ENCODE results near the gene RAPGEF1.

The RAPGEF1 gene

DNA sequence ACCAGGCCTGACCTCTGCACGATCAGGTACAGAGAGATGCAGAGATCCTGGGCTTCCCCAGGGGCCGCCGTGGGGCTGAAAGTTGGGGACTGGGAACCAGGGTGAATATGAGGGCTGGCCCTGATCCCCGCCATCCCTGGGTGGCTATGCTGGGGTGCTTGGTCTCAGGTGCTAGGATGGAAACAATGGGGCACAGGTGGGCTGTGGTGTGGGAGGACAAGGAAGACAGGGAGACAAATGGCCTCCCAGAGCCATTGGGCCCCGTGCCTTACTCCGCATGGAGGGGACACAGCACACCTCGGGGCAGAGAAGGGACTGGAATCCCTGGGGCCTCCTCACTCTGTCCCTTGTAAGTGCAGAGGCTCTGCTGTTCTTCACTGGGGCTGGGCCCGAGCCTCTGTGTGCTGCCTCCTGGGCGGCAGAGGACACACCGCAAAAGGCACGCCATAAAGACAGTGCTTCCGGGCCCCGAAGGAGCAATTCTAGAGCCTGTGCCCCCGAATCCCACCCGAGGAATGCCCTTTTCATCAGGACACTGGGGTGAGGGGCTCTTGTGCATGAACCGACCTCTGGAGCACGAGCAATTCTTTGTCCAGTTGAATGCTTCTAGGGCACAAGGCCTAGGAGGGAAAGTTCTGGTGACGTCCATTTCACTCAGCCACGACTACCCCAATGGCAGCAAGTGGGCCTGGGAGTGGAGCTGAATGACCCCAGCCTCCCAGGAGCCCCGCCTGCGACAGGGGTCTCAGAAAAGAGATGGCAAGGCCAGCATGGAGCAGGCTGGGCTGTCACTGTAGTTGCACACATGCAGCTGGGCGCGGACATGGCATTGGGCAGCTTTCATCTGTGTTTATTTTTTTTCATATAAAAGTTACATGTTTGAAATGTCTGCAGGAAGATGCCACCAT, 163.7 kb downstream of the RAPGEF1 start:
- Histone ChIP-seq H3K27me3 (ENCODE audit: insufficient read depth, poor library complexity, severe bottlenecking) (no peaks in the 10 kb centered on the region), H3K4me3 (replicated peaks; ENCODE audit: insufficient read depth, low read length) (no peak overlapping the region), H3K27ac (replicated peaks) (no peak overlapping the region)
- TF ChIP-seq SPI1 (IDR thresholded peaks at IDR 0.05; ENCODE audit: borderline replicate concordance, low read depth) (no peak), POLR2AphosphoS5 (IDR thresholded peaks at IDR 0.05; ENCODE audit: low read depth) (no peak), GABPA (IDR thresholded peaks at IDR 0.05; ENCODE audit: low read depth) (no peak)
- TF ChIP-seq, protein P1, sequence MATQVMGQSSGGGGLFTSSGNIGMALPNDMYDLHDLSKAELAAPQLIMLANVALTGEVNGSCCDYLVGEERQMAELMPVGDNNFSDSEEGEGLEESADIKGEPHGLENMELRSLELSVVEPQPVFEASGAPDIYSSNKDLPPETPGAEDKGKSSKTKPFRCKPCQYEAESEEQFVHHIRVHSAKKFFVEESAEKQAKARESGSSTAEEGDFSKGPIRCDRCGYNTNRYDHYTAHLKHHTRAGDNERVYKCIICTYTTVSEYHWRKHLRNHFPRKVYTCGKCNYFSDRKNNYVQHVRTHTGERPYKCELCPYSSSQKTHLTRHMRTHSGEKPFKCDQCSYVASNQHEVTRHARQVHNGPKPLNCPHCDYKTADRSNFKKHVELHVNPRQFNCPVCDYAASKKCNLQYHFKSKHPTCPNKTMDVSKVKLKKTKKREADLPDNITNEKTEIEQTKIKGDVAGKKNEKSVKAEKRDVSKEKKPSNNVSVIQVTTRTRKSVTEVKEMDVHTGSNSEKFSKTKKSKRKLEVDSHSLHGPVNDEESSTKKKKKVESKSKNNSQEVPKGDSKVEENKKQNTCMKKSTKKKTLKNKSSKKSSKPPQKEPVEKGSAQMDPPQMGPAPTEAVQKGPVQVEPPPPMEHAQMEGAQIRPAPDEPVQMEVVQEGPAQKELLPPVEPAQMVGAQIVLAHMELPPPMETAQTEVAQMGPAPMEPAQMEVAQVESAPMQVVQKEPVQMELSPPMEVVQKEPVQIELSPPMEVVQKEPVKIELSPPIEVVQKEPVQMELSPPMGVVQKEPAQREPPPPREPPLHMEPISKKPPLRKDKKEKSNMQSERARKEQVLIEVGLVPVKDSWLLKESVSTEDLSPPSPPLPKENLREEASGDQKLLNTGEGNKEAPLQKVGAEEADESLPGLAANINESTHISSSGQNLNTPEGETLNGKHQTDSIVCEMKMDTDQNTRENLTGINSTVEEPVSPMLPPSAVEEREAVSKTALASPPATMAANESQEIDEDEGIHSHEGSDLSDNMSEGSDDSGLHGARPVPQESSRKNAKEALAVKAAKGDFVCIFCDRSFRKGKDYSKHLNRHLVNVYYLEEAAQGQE (IDR thresholded peaks at IDR 0.05; ENCODE audit: insufficient replicate concordance, low read depth), result no peak
- TF ChIP-seq, protein P2, sequence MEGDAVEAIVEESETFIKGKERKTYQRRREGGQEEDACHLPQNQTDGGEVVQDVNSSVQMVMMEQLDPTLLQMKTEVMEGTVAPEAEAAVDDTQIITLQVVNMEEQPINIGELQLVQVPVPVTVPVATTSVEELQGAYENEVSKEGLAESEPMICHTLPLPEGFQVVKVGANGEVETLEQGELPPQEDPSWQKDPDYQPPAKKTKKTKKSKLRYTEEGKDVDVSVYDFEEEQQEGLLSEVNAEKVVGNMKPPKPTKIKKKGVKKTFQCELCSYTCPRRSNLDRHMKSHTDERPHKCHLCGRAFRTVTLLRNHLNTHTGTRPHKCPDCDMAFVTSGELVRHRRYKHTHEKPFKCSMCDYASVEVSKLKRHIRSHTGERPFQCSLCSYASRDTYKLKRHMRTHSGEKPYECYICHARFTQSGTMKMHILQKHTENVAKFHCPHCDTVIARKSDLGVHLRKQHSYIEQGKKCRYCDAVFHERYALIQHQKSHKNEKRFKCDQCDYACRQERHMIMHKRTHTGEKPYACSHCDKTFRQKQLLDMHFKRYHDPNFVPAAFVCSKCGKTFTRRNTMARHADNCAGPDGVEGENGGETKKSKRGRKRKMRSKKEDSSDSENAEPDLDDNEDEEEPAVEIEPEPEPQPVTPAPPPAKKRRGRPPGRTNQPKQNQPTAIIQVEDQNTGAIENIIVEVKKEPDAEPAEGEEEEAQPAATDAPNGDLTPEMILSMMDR (IDR thresholded peaks at IDR 0.05; ENCODE audit: insufficient read depth, low read length), result no peak
- no peak for DNase-seq (ENCODE audit: low read depth in 1 of 2, low spot score in 1 of 2)

GRCh38 chr9:131574730-131575640, 164.9 kb downstream of the RAPGEF1 start:
- TF ChIP-seq POLR2AphosphoS5 (IDR thresholded peaks at IDR 0.05; ENCODE audit: low read depth), result peak; percentile 10; the same call in 1 of the 2 replicates
- TF ChIP-seq, protein P1 (IDR thresholded peaks at IDR 0.05; ENCODE audit: insufficient replicate concordance, low read depth), result no peak
- DNase-seq (ENCODE audit: low read depth in 1 of 2, low spot score in 1 of 2), result no peak
- Histone ChIP-seq H3K27ac (replicated peaks) (no peak overlapping the region), H3K27me3 (ENCODE audit: insufficient read depth, poor library complexity, severe bottlenecking) (no peaks in the 10 kb centered on the region), H3K4me3 (replicated peaks; ENCODE audit: insufficient read depth, low read length) (no peak overlapping the region)

DNA sequence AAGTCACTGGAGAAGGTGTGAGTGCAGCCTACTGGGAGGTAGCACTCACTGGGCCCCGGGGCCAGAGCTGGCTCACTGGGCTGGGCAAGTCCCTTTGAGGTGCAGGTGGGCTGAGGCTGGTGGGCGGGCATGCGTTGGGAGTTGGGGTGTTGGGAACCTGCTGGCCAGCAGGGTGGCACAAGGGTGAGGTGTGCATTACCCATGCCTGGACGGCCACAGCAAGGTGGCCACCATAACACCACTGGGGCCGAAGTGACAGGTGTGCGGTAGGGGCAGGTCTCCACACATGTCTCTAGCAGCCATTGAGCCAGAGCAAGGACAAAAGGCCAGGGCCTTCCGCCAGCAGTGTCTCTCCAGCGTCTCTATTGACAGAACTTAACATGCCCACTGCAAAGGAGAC, 172.0 kb downstream of the RAPGEF1 start:
- DNase-seq (ENCODE audit: low read depth in 1 of 2, low spot score in 1 of 2), result no peak
- TF ChIP-seq, protein P2 (IDR thresholded peaks at IDR 0.05; ENCODE audit: insufficient read depth, low read length), result no peak
- TF ChIP-seq SPI1 (IDR thresholded peaks at IDR 0.05; ENCODE audit: borderline replicate concordance, low read depth) (no peak), GABPA (IDR thresholded peaks at IDR 0.05; ENCODE audit: low read depth) (no peak), POLR2AphosphoS5 (IDR thresholded peaks at IDR 0.05; ENCODE audit: low read depth) (no peak)
- TF ChIP-seq, protein P1 (IDR thresholded peaks at IDR 0.05; ENCODE audit: insufficient replicate concordance, low read depth), result no peak
- no peaks in the 10 kb centered on the region for H3K27me3 ChIP-seq (ENCODE audit: insufficient read depth, poor library complexity, severe bottlenecking)
- no peak overlapping the region for H3K27ac ChIP-seq (replicated peaks)
- no peak overlapping the region for H3K4me3 ChIP-seq (replicated peaks; ENCODE audit: insufficient read depth, low read length)
